Lung (tissue), 12 donors: ENCODE data around the gene AFF1. TPM values are rescaled to one million over a fixed set of nuclear protein-coding genes. Genes with fewer than 3 reads are reported as not detected.

ENCODE experiments used
- ATAC-seq: fragments of 200-7000 bp; cut with Tn5 transposase; one replicate; pipeline ENCODE4 v1.9.1; 2020; ENCODE audit warnings: moderate number of reproducible peaks; ENCODE audit not compliant: insufficient read depth, low FRiP score
- DNase-seq, 3 donors: peaks; one replicate each; pipeline ENCODE4 v3.0.0-alpha.2; 2013 to 2017
- H3K27ac ChIP-seq, 2 donors: one replicate each; pipeline ENCODE4 v1.5.1; 2013; ENCODE audit warnings: mild to moderate bottlenecking in 2 of 2, moderate library complexity in 2 of 2, control low read depth in 1 of 2, inconsistent platforms in 1 of 2, low read depth in 1 of 2, low read length in 1 of 2
- H3K27me3 ChIP-seq, 3 donors: one replicate each; pipeline ENCODE4 v1.5.1; 2013; ENCODE audit warnings: low read length in 2 of 3; ENCODE audit not compliant: control insufficient read depth in 3 of 3, insufficient read depth in 3 of 3
- H3K36me3 ChIP-seq, 4 donors: one replicate each; pipeline ENCODE4 v1.5.1; 2013; ENCODE audit warnings: low read length in 4 of 4, mild to moderate bottlenecking in 1 of 4, moderate library complexity in 1 of 4; ENCODE audit not compliant: control insufficient read depth in 4 of 4, insufficient read depth in 4 of 4
- H3K4me1 ChIP-seq, 5 donors: one replicate each; pipeline ENCODE4 v1.5.1; 2013; ENCODE audit warnings: low read length in 5 of 5, mild to moderate bottlenecking in 2 of 5, moderate library complexity in 1 of 5; ENCODE audit not compliant: control insufficient read depth in 5 of 5, insufficient read depth in 5 of 5
- H3K4me3 ChIP-seq: one replicate; pipeline ENCODE4 v1.5.1; 2013; ENCODE audit warnings: mild to moderate bottlenecking, control low read depth, moderate library complexity
- H3K9ac ChIP-seq, 2 donors: one replicate each; pipeline ENCODE4 v1.5.1; 2013; ENCODE audit warnings: low read length in 2 of 2, control low read depth in 1 of 2; ENCODE audit not compliant: insufficient read depth in 1 of 2
- H3K9me3 ChIP-seq, 4 donors: one replicate each; pipeline ENCODE4 v1.5.1; 2013; ENCODE audit warnings: low read length in 3 of 4, mild to moderate bottlenecking in 1 of 4, moderate library complexity in 1 of 4; ENCODE audit not compliant: control insufficient read depth in 4 of 4, insufficient read depth in 3 of 4
- CTCF ChIP-seq: IDR thresholded peaks from 2 replicates; pipeline ENCODE4 v1.5.1; 2012; ENCODE audit warnings: mild to moderate bottlenecking; ENCODE audit errors: control extremely low read depth, extremely low read depth
- WGBS, 2 donors: extraction: QIAGEN DNeasy Blood & Tissue Kit; methylation state at CpG; one replicate each; pipeline ENCODE4 v1.1.7; 2013; 5-methylcytosine and 5-hydroxymethylcytosine counted together
- polyA plus RNA-seq, 2 donors: library from polyadenylated mRNA; stranded (reverse); fragments of 200-250 nt; gene quantifications; one replicate each; pipeline ENCODE4 v1.2.1, GENCODE V29; 2013
- total RNA-seq, 2 donors: library from RNA; depleted of rRNA in 1 of 2; stranded (reverse); fragments of >200 nt in 1 of 2; gene quantifications; one replicate each; pipeline ENCODE4 v1.2.1, GENCODE V29; 2014 to 2021
- donor health status: control.
- donor health status: control.
- donor health status: Bipolar disorder and iron deficiency.
- donor health status: healthy.
- donor health status: DM: yes; HTN: yes; CAD: no.

The AFF1 gene
- total and polyA plus RNA-seq, 4 donors: 9.5 to 79.0 (median 35.8) TPM

GRCh38 chr4:87032884-87033533 is 98.2 kb downstream of the AFF1 start:
- 62 to 77% methylated on average over 3 of the region's 3 CpGs for WGBS, 2 donors
- H3K27ac ChIP-seq: peak overlapping the region in 1 of 2 donors; percentile 79
- H3K9me3 ChIP-seq: no peaks in the 10 kb centered on the region
- no peak for TF ChIP-seq CTCF
- DNase-seq (peak; percentile 58 to 90 (median 89)), ATAC-seq (peak; percentile 14)
- H3K27me3 ChIP-seq: no peaks in the 10 kb centered on the region
- H3K9ac ChIP-seq: no peak overlapping the region
- no peak overlapping the region for H3K4me3 ChIP-seq
- no peaks in the 10 kb centered on the region for H3K36me3 ChIP-seq
- peaks cover 18 to 77% (median 44%) of the 10 kb centered on the region in 5 donors for H3K4me1 ChIP-seq

GRCh38 chr4:87033902-87034301 is 99.1 kb downstream of the AFF1 start:
- no peak for TF ChIP-seq CTCF
- DNase-seq (no peak), ATAC-seq (no peak)
- Histone ChIP-seq H3K36me3 (no peaks in the 10 kb centered on the region), H3K4me3 (no peak overlapping the region), H3K27me3 (no peaks in the 10 kb centered on the region), H3K9ac (no peak overlapping the region), H3K9me3 (no peaks in the 10 kb centered on the region), H3K4me1 (peaks cover 21 to 86% (median 47%) of the 10 kb centered on the region in 5 donors), H3K27ac (peak overlapping the region; percentile 47 to 67)
- 82 to 88% methylated on average over 8 of the region's 8 CpGs for WGBS, 2 donors

GRCh38 chr4:87034527-87034926 is 99.7 kb downstream of the AFF1 start:
- Histone ChIP-seq H3K4me3 (no peak overlapping the region), H3K9me3 (no peaks in the 10 kb centered on the region), H3K9ac (no peak overlapping the region), H3K27me3 (no peaks in the 10 kb centered on the region), H3K4me1 (peaks cover 25 to 83% (median 47%) of the 10 kb centered on the region in 5 donors), H3K36me3 (no peaks in the 10 kb centered on the region), H3K27ac (no peak overlapping the region)
- WGBS, 2 donors: 66 to 75% methylated on average over 3 of the region's 3 CpGs
- ATAC-seq (no peak), DNase-seq (no peak)
- no peak for TF ChIP-seq CTCF
